Body of pancreas (tissue), 4 donors: ENCODE results near the gene MED13L. TPM values are rescaled to one million over a fixed set of nuclear protein-coding genes. Genes with fewer than 3 reads are reported as not detected.
A peak's percentile ranks its signal among the peaks of the same experiment; 100 is the strongest.
"Not testable (repeated sequence)": the region's sequence is repeated elsewhere in the genome, so short reads cannot be mapped to it uniquely, and the experiment has no call there.

Experiments
- ATAC-seq: fragments of 150-250 bp; one replicate; pipeline ENCODE4 v1.9.1; 2016
- DNase-seq, 4 donors: peaks; one replicate each; pipeline ENCODE4 v3.0.0-alpha.2; 2019
- H3K27ac ChIP-seq, 4 donors: fragments of 200-600 bp; sonication (generic); 1 replicate in 3 of 4; 2 replicates in 1 of 4; pipeline versions ENCODE4 v1.5.1 to v1.6.1; 2016 to 2019; ENCODE audit warnings: mild to moderate bottlenecking in 1 of 4, mixed read lengths in 1 of 4, moderate library complexity in 1 of 4
- H3K27me3 ChIP-seq, 2 donors: fragments of 200-600 bp; sonication (generic); one replicate each; pipeline ENCODE4 v1.6.0; 2016; ENCODE audit warnings: mild to moderate bottlenecking in 1 of 2
- H3K36me3 ChIP-seq, 2 donors: fragments of 200-600 bp; sonication (generic); replicated peaks in 1 of 2; 2 replicates each; pipeline ENCODE4 v1.5.1; 2016; ENCODE audit warnings: low read depth in 2 of 2; ENCODE audit not compliant: insufficient read depth in 1 of 2
- H3K4me1 ChIP-seq: fragments of 200-600 bp; sonication (generic); one replicate; pipeline ENCODE4 v1.6.0; 2016
- H3K4me3 ChIP-seq, 2 donors: fragments of 200-600 bp; sonication (generic); 1 replicate in 1 of 2; 2 replicates in 1 of 2; pipeline ENCODE4 v1.5.1; 2016 to 2019
- H3K9me3 ChIP-seq, 3 donors: fragments of 200-600 bp; sonication (generic); 1 replicate in 2 of 3; 2 replicates in 1 of 3; pipeline ENCODE4 v1.5.1; 2016
- POLR2A ChIP-seq, 3 donors: fragments of 450-650 bp; IDR thresholded peaks; one replicate each; pipeline ENCODE4 v1.6.1; 2016; ENCODE audit warnings: antibody characterized with exemption in 3 of 3, mild to moderate bottlenecking in 2 of 3
- WGBS, 2 donors: methylation state at CpG; one replicate each; pipeline ENCODE4 v1.1.5; 2017; 5-methylcytosine and 5-hydroxymethylcytosine counted together
- intact Hi-C: fragments of 100-400 bp; cut with DNase I; formaldehyde crosslinking; loops from one replicate; pipeline ENCODE4 v1.15.1; 2023
- total RNA-seq, 2 donors: library from RNA; depleted of rRNA; stranded (reverse); fragments of >200 nt; gene quantifications; one replicate each; pipeline ENCODE4 v1.1.0, GENCODE V29; 2016
- TF ChIP-seq, protein P1 (sequence below), 7 experiments: fragments of 450-650 bp in 4 of 7; fragments of 200-600 bp in 3 of 7; sonication (generic) in 3 of 7; IDR thresholded peaks; one replicate each; pipeline ENCODE4 v1.5.1; 2016 to 2019; ENCODE audit warnings: antibody characterized with exemption in 7 of 7

MED13L gene
- total RNA-seq, 2 donors from 2014 or later = 65.9 to 72.6 TPM

DNA sequence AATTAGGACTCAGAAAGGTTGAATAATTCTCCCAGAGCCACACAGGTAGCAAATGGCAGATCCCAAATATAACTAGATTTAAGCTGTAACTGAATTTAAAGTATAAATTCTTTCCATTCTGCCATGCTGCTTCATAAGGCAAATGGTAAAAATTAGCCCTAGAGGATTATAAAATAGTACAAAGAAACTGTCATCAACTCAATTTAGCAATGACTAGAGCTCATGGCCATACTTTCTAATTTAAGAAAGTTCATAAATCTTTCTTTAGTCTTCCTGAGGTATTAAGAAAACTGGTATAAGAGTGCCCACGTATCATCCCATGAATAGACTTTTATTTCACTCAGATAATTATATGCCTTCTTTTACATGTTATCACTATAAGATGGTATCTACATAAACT is 34.8 kb downstream of the MED13L start:
- Histone ChIP-seq H3K27ac (peak overlapping the region in 2 of 4 donors; percentile 44 to 69), H3K4me1 (peaks cover 57% of the 10 kb centered on the region), H3K9me3 (no peaks in the 10 kb centered on the region), H3K27me3 (no peaks in the 10 kb centered on the region), H3K4me3 (no peak overlapping the region), H3K36me3 (no peaks in the 10 kb centered on the region)
- TF ChIP-seq POLR2A (IDR thresholded peaks at IDR 0.05) = no peak
- TF ChIP-seq, protein P1, sequence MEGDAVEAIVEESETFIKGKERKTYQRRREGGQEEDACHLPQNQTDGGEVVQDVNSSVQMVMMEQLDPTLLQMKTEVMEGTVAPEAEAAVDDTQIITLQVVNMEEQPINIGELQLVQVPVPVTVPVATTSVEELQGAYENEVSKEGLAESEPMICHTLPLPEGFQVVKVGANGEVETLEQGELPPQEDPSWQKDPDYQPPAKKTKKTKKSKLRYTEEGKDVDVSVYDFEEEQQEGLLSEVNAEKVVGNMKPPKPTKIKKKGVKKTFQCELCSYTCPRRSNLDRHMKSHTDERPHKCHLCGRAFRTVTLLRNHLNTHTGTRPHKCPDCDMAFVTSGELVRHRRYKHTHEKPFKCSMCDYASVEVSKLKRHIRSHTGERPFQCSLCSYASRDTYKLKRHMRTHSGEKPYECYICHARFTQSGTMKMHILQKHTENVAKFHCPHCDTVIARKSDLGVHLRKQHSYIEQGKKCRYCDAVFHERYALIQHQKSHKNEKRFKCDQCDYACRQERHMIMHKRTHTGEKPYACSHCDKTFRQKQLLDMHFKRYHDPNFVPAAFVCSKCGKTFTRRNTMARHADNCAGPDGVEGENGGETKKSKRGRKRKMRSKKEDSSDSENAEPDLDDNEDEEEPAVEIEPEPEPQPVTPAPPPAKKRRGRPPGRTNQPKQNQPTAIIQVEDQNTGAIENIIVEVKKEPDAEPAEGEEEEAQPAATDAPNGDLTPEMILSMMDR (IDR thresholded peaks at IDR 0.05) = no peak
- 84 to 96% methylated on average over 1 of the region's 1 CpG for WGBS, 2 donors
- DNase-seq = no peak
- no peak for ATAC-seq
- intact Hi-C loops = no loop called here

DNA sequence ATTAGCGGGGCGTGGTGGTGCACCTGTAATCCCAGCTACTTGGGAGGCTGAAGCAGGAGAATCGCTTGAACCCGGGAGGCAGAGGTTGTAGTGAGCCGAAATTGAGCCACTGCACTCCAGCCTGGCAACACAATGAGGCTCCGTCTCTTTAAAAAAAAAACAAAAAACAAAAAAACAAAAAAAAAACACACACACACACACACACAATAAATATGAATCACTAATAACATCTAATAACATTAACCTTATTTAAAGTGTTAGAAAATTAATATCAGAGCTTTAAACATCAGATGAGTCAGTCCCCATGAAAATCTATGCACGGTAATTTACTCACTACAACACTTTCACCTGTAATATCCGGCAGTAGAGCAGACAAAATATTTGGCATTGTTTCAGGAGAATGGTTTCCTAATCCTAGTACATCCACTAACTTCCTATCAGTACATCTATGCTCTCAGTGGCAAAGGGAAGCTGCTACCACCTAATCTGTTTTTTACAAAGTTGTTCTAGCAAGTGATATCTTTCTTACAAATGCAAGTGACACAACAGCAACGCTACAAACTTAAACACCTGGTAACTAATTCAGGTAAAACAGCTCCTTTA is 36.2 kb downstream of the MED13L start:
- no peaks in the 10 kb centered on the region for H3K9me3 ChIP-seq
- no peaks in the 10 kb centered on the region for H3K27me3 ChIP-seq
- H3K27ac ChIP-seq = no peak overlapping the region
- DNase-seq (no peak), ATAC-seq (peak; percentile 39)
- 67 to 72% methylated on average over 9 of the region's 9 CpGs for WGBS, 2 donors
- no peak for TF ChIP-seq POLR2A (IDR thresholded peaks at IDR 0.05)
- TF ChIP-seq, protein P1 (IDR thresholded peaks at IDR 0.05) = no peak
- no peaks in the 10 kb centered on the region for H3K36me3 ChIP-seq
- H3K4me1 ChIP-seq = peaks cover 47% of the 10 kb centered on the region
- intact Hi-C loops = no loop called here
- no peak overlapping the region for H3K4me3 ChIP-seq

DNA sequence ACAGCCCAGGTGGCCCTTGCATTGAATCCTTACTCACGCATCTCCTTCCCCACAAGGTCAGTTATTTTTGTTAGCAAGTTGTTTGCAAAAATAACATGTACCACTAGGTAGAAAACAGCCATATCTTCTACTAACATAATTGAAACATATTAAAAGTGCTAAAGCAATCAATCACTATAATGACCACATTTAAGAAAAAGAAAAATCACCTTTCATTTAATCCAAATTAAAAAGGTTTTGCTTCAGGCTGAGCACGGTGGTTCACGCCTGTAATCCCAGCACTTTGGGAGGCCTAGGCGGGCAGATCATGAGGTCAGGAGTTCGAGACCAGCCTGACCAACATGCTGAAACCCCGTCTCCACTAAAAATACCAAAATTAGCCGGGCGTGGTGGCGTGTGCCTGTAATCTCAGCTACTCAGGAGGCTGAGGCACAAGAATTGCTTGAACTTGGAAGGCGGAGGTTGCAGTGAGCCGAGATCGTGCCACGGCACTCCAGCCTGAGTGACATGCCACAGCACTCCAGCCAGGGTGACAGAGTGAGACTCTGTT is 38.8 kb downstream of the MED13L start:
- H3K9me3 ChIP-seq, H3K4me3 ChIP-seq, H3K36me3 ChIP-seq, H3K27ac ChIP-seq, ATAC-seq, H3K27me3 ChIP-seq, DNase-seq: not testable (repeated sequence)
- intact Hi-C loops = loop anchor here (10.0 kb wide), 1 partner anchor 224 kb away; no protein-coding TSS in a partner anchor
- peaks cover 26% of the 10 kb centered on the region for H3K4me1 ChIP-seq
- 93% methylated on average over 13 of the region's 13 CpGs for WGBS, 2 donors

DNA sequence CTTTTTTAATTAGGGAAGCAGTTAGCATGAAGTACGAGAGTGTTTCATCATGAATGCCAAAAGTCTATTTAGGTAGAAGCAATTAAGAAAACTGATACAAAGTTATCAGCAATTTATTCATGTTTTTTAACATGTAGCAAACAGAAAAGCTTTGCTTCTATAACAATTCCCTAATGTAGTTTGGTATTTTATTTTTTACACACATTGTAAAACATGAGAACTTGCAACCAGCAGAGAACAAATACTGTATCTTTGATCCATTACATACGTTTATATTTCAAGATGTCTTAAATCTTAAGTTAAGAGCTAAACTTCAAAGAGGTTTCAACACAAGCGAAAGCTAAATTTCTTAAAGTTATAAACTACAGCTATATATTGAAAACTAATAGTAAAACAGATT is 39.3 kb downstream of the MED13L start:
- no peak overlapping the region for H3K27ac ChIP-seq
- H3K4me3 ChIP-seq = no peak overlapping the region
- H3K4me1 ChIP-seq = peaks cover 21% of the 10 kb centered on the region
- H3K36me3 ChIP-seq = no peaks in the 10 kb centered on the region
- ATAC-seq (no peak), DNase-seq (no peak)
- no peaks in the 10 kb centered on the region for H3K9me3 ChIP-seq
- no peak for TF ChIP-seq POLR2A (IDR thresholded peaks at IDR 0.05)
- TF ChIP-seq, protein P1 (IDR thresholded peaks at IDR 0.05) = no peak
- 66 to 74% methylated on average over 3 of the region's 3 CpGs for WGBS, 2 donors
- no peaks in the 10 kb centered on the region for H3K27me3 ChIP-seq
- intact Hi-C loops = loop anchor here (10.0 kb wide), 1 partner anchor 223 kb away; no protein-coding TSS in a partner anchor

DNA sequence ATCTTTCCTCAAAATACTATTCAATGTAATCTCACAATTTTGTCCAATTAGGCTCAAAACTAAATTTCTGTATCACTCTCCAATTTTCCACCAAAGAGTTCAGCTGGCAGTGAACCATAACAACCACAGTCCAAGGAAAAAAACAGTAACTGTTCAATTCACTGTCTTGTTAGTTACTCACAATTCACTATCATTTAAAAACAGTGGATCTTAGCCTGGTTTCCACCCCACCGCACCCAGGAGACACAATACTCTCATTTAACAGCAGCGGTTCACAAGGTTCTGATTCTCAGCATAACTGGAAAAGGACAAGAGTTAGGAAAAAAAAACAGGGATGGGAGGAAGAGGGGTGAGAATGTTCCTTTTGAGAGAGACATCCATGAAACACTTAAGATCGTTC is 40.5 kb downstream of the MED13L start:
- Histone ChIP-seq H3K9me3 (no peaks in the 10 kb centered on the region), H3K27me3 (no peaks in the 10 kb centered on the region), H3K36me3 (no peaks in the 10 kb centered on the region), H3K4me1 (peaks cover 14% of the 10 kb centered on the region), H3K27ac (no peak overlapping the region), H3K4me3 (no peak overlapping the region)
- no peak for TF ChIP-seq POLR2A (IDR thresholded peaks at IDR 0.05)
- TF ChIP-seq, protein P1 (IDR thresholded peaks at IDR 0.05) = no peak
- ATAC-seq = no peak
- DNase-seq = no peak
- intact Hi-C loops = loop anchor here (10.0 kb wide), 1 partner anchor 222 kb away; no protein-coding TSS in a partner anchor
- 68 to 71% methylated on average over 3 of the region's 3 CpGs for WGBS, 2 donors
